GM18867 (cell line): Measurements from ENCODE around the gene OSBPL6.

Experiments used
- ATAC-seq: cut with Tn5 transposase; IDR thresholded peaks from one replicate; pipeline ENCODE4 v1.9.1; 2021; ENCODE audit warnings: mild to moderate bottlenecking, moderate library complexity; ENCODE audit not compliant: unreplicated experiment

The OSBPL6 gene

DNA sequence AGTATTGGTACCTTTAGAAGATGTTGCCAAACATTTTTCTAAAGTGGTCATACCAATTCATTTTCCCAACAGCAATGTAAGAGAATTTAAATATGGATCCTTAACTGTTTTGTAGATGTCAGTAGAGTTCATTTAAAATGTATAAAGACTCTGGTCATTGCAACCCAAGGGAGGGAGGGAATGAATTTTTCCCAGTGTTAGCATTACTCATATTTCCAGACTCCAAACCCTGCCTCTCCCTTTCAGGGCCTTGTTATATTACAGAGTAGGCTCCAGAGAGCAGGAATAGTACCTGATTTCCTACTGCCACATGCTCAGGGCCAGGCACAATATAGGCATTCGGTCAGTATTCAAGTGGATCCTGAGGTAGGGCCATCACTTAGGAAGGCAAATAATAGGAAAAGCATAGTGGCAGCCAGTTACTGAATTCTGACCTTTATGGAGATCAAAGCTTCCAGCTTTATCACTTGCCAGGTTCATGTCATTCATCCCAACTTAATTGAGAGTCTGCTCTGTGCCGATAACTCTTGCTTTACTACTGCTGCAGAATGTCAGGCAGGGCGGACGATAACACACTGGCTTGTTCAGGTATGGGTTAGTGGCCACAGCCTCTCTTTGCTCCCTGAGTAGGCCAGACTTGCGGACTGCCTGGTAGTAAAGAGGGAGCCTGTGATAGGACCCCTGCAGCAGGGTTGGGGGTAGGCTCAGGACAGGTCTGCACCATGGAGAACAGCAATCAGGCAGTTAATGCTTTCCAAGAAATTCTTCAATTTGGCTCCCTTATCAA is 75.3 kb downstream of the OSBPL6 start:
- no peak for ATAC-seq

DNA sequence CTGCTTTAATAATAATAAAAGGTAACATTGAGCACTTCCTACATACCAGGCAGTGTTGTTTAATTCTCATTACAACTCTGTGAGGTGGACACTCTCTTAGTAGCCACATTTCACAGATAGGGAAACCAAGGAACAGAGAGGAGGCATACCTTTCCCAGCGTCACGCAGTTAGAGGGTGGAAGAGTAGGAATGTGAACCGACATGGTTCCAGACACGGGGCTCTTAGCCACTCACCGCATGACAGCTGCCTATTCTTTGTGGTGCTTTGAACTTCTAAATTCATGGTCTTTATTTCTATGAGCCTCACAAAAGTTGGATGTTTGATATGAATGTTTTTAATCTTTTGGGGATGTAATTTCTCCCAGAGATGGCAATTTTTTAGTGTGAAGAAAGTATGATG is 76.0 kb downstream of the OSBPL6 start:
- ATAC-seq = no peak

DNA sequence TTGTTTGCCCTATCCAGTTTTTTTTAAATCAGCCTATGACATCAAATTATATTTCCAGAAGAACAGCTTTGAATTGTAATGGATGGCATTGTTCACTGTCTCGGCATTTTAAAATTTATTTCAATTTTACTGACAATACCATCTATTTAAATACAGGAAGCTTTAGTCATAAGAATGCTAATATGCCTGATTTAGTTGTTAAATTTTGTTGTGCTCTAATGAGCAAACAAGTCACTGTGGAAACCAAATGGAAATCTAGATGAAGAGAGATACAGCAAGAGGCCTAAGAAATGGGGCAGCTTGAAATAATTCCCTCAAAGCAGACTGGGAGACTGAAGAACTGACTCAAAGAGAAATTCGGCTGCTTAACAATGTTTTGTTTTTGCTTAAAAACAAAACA is 76.8 kb downstream of the OSBPL6 start:
- ATAC-seq = no peak

- ATAC-seq = no peak
These were observed 77.5 kb downstream of the OSBPL6 start for GRCh38 chr2:178271629-178272333.

- ATAC-seq = no peak
These were observed 79.6 kb downstream of the OSBPL6 start for GRCh38 chr2:178273787-178274360.

DNA sequence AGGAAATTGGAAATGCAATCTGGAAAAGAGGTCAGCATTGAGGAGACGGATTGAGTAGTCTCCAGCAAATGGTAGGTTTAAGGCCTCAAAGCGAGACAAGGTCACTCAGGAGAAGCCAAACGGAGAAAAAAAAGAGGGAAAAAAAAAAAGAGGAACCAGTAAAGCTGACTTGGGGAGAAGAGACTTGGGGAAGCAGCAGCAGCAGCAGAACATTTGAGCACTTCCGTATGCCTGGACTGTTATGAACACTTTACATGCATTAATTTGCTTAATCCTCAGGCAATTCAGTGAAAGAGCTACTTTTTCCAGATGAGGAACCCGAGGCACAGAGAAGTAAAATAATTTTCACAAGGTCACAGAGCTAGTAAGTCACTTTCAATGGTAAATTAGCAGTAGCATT is 81.3 kb downstream of the OSBPL6 start:
- ATAC-seq = no peak

GRCh38 chr2:178277741-178278197 is 83.5 kb downstream of the OSBPL6 start:
- no peak for ATAC-seq

DNA sequence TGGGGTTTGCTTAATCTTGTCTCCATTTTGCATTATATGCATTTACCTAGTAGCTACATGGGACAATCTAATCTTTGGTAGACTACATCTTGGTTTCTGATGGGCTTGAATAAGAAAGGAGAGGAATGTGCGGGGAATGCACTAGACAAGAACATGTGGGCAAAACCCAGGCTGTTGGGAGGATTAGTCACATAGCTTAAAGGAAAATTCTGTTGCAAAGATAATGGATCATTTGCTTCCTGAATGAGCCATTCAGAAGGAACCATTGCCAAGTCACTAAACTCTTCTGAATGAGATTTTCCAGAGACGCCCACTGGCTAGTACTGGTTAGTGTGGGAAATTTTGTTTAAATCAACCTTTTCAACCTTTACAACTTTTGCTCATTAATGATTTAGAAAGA is 84.8 kb downstream of the OSBPL6 start:
- ATAC-seq = no peak

DNA sequence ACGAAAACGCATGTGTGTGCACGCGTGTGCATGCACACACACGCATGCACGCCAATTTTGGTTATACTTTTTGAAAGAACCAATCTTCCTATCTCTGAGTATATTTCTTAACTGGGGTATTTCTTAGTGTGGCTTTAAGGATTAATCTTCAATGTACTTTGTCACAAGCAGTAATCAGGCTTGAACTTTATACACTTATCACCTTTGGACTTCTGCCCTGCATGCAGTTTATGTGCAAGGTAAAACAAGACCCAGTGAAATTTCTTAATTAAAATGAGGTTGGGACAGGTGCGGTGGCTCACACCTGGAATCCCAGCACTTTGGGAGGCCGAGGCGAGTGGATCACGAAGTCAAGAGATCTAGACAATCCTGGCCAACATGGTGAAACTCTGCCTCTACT is 85.3 kb downstream of the OSBPL6 start:
- ATAC-seq = no peak

DNA sequence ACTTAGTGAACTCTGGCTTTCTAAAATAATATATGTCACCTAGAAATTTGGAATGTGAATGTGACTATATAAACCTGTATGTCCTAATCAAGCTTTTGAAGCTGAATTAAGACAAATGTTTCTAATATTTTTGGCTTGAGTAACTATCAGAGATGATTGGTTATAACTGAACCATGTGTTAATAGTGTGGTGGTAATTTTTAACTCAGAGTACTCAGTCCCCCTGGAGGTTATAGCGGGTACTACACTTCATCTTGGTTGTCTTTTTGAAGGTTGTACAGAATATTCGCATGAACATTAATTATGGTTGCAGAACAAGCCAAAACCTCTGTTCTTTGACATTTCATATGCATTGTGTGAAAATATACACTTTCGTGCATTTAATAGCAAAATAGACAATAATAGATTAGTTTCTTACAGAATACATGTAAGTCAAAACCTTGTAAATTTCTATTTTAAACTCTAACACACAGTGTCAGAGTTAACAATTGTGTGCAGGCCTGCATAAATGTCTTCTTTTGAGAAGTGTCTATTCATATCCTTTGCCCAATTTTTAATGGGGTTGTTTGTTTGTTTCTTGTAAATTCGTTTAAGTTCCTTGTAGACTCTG is 86.0 kb downstream of the OSBPL6 start:
- peak; percentile 88 for ATAC-seq

- ATAC-seq = no peak
These were observed 87.9 kb downstream of the OSBPL6 start for GRCh38 chr2:178282075-178282815.

DNA sequence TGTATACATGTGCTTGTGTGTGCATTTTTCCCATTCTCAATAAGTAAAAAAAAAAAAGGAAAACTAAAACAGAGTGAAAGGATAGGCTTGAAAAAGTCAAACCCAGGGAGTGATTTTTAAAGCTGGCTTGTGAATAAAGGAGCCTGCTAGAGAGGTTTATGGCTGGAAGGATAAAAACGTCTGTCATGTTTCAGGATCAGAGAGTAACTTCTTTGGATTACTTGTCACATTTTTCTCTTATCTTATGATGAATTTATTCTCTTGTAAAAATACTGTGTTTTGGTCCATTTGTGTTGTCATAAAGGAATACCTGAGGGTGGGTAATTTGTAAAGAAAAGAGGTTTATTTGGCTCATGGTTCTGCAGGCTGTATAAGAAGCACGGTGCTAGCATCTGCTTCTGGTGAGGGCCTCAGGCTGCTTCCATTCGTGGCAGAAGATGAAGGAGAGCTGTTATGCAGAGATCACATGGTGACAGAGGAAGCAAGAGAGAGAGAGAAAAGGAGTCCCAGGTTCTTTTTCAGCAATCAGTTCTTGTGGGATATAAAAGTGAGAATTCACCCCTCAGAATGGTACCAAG is 89.1 kb downstream of the OSBPL6 start:
- no peak for ATAC-seq

DNA sequence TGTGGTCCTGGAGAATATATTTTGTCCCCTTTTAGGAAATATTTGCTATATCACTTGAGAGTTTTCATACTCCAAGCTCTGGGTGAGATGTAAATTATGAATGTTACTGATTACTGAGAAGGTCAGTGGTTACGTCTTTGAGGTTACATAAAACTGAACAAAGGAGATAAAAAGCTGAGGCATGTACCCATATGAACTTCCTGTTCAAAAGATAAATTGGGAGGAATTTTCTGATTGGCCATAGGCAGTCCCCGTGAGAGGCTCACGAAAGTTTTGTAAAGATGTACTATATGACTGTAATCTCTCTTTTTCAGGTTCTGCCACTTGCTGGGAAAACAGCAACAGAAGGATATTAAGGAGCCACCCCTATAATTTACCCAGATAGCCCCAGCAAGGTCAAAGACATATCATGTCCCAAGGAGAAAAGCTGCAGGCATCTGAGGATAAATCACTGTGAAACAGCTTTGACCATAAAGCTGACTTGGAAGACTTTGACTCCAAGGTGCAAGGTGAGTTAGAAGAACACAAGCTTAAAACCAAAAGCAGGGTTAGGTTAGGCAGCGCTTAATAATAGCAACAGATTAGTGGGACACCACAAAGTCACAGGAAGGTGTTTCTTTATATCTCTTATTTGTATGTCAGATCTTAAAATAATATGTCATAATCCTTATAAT is 90.4 kb downstream of the OSBPL6 start:
- ATAC-seq = no peak

- ATAC-seq = no peak
These were observed 90.9 kb downstream of the OSBPL6 start for GRCh38 chr2:178285287-178285615.

DNA sequence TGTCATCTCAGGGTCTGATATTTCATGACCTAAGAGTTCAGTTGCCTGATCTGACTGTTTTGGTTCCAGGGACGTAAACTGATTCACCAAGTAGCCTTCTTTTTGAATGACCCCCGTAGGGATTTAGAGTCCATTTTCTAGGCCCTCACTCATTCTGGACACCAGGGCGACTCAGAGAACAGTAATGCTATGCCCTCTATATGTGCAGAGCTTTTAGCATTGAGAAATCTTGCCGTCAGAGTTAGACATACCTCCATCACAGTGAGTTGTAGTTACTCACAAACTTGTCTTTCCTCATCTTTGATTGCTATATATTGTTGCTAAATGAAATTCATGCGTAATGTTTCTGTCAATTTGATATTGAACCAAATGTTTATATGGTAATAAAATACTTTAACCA is 92.3 kb downstream of the OSBPL6 start:
- ATAC-seq = no peak

DNA sequence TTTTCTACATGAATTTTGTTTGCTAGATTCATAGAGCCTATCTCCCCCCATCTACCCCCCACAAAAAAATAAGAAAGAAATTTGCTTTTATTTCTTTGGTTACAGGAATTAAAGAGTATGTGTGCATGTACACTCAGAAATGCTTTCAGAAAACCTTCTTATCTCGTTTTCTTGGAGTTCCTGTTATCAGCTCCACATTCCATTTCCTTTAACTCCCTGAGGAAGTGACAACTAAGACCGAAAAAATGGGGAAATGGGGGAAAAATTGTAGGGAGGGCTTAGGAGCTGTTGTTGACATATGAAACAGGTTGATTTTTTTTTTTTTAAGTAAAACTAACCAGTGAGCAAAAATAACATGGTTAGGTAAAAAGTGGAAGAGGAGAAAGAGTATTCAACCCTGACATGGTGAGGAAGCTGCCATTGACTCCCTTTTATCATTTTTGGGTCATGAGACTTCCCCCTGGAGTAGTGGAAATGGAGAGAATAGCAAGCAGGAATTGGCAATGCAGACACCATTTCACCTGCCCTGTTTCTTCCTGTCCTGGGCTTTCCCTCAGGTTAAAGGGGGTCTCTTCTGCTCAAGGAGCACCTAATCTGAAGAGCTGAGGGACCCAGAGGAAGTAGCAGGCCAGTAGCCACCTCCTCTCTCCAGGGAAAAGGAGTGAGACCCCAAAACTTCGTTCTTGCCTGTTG is 93.5 kb downstream of the OSBPL6 start:
- ATAC-seq = no peak

- ATAC-seq = no peak
These were observed 97.4 kb downstream of the OSBPL6 start for GRCh38 chr2:178291703-178292102.

GRCh38 chr2:178292586-178292985 is 98.3 kb downstream of the OSBPL6 start:
- no peak for ATAC-seq

- ATAC-seq = no peak
These were observed 100.8 kb downstream of the OSBPL6 start for GRCh38 chr2:178295115-178295514.

- ATAC-seq = no peak
These were observed 101.6 kb downstream of the OSBPL6 start for GRCh38 chr2:178295906-178296305.
